Activated naive CD8-positive, alpha-beta T cell (primary cell): Measurements from ENCODE around the gene DMD.

Experiments
- H3K27ac Mint-ChIP-seq: one replicate; pipeline ENCODE4 v1.8.0; 2021; ENCODE audit warnings: mixed read lengths
- H3K27me3 Mint-ChIP-seq: one replicate; pipeline ENCODE4 v1.8.0; 2021; ENCODE audit warnings: mixed read lengths
- H3K36me3 Mint-ChIP-seq: one replicate; pipeline ENCODE4 v1.8.0; 2021; ENCODE audit warnings: mixed read lengths
- H3K4me1 Mint-ChIP-seq: one replicate; pipeline ENCODE4 v1.8.0; 2021; ENCODE audit warnings: low read depth, mixed read lengths
- H3K4me3 Mint-ChIP-seq: one replicate; pipeline ENCODE4 v1.8.0; 2021; ENCODE audit warnings: mild to moderate bottlenecking, mixed read lengths
- H3K9me3 Mint-ChIP-seq: one replicate; pipeline ENCODE4 v1.8.0; 2021; ENCODE audit warnings: low read depth, mixed read lengths

The DMD gene

GRCh38 chrX:31320740-31321139 is 1890.6 kb downstream of the DMD start:
- Mint-ChIP-seq H3K27me3 (no peaks in the 10 kb centered on the region), H3K27ac (no peak overlapping the region), H3K4me1 (no peaks in the 10 kb centered on the region), H3K9me3 (no peaks in the 10 kb centered on the region), H3K4me3 (no peak overlapping the region), H3K36me3 (no peaks in the 10 kb centered on the region)

DNA sequence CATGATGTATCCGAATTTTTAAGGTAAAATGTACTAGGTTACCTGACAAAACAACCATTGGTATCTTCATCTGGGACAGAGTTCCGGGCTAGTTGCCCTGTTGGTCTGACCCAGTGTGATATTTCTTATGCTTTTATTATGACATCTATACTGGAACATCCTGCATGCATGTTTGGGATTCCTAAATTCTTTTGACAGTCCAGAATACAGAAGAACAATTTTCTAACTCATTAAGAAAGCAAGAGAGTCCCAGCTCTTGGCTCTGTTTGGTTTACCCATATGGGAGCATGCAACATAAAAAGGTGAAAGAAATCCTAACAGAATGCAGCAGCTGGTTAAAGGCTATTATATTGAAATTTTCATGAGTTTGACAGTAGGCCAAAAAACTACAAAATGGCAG is 1891.8 kb downstream of the DMD start:
- no peaks in the 10 kb centered on the region for H3K36me3 Mint-ChIP-seq
- H3K27me3 Mint-ChIP-seq = no peaks in the 10 kb centered on the region
- H3K27ac Mint-ChIP-seq = no peak overlapping the region
- H3K4me3 Mint-ChIP-seq = no peak overlapping the region
- no peaks in the 10 kb centered on the region for H3K9me3 Mint-ChIP-seq
- no peaks in the 10 kb centered on the region for H3K4me1 Mint-ChIP-seq

- Mint-ChIP-seq H3K9me3 (no peaks in the 10 kb centered on the region), H3K27me3 (no peaks in the 10 kb centered on the region), H3K36me3 (no peaks in the 10 kb centered on the region), H3K27ac (no peak overlapping the region), H3K4me3 (no peak overlapping the region), H3K4me1 (no peaks in the 10 kb centered on the region)
Measured at GRCh38 chrX:31318866-31319265, 1892.5 kb downstream of the DMD start.

- Mint-ChIP-seq H3K27me3 (no peaks in the 10 kb centered on the region), H3K36me3 (no peaks in the 10 kb centered on the region), H3K27ac (no peak overlapping the region), H3K4me1 (no peaks in the 10 kb centered on the region), H3K9me3 (no peaks in the 10 kb centered on the region), H3K4me3 (no peak overlapping the region)
Measured at GRCh38 chrX:31316340-31316991, 1894.9 kb downstream of the DMD start.

GRCh38 chrX:31314921-31315320 is 1896.4 kb downstream of the DMD start:
- Mint-ChIP-seq H3K4me3 (no peak overlapping the region), H3K4me1 (no peaks in the 10 kb centered on the region), H3K27ac (no peak overlapping the region), H3K27me3 (no peaks in the 10 kb centered on the region), H3K36me3 (no peaks in the 10 kb centered on the region), H3K9me3 (no peaks in the 10 kb centered on the region)

DNA sequence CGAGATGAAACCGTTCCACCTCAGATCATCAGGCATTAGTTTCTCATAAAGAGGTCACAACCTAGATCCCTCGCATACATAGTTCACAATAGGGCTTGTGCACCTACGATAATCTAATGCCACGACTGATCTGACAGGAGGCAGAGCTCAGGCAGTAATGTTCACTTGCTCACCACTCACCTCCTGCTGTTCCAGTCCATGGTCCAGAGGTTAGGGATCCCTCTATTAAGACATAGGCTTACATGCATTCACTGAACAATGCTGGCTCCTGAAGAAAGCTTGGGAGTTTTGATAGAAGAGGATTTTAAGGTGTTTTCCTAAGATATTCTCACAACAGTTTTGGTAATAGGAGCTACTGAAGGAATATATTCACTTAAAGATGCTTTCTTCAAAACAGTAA is 1903.4 kb downstream of the DMD start:
- Mint-ChIP-seq H3K36me3 (no peaks in the 10 kb centered on the region), H3K4me1 (no peaks in the 10 kb centered on the region), H3K4me3 (no peak overlapping the region), H3K27ac (no peak overlapping the region), H3K9me3 (peaks cover 4% of the 10 kb centered on the region), H3K27me3 (no peaks in the 10 kb centered on the region)

DNA sequence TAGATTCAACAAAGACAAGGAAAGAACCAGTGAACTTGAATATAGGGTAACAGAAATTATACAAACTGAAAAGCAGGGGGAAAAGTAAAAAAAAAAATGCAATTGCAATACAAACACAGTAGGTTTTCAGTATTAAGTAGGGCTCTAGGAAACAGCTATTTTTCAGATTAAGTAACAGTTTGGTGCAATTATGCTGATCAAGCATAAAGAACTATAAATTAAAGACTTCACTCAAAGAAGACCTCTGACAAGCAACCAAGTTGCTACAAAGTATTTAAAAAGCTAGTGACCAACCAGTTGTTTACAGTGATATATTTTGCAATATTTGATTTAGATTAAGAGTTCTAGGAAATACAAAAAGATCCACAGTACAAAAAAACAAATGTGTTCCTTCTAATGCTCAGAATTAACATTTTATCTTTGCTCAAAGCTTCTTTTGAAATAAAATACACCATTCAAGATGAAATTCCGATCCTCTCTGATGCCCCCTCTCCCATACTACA is 1908.7 kb downstream of the DMD start:
- H3K9me3 Mint-ChIP-seq = peaks cover 4% of the 10 kb centered on the region
- no peaks in the 10 kb centered on the region for H3K4me1 Mint-ChIP-seq
- H3K27me3 Mint-ChIP-seq = no peaks in the 10 kb centered on the region

GRCh38 chrX:31301941-31302340 is 1909.4 kb downstream of the DMD start:
- H3K27ac Mint-ChIP-seq = no peak overlapping the region
- no peaks in the 10 kb centered on the region for H3K4me1 Mint-ChIP-seq

More for the DNA sequence above, 1908.7 kb downstream of the DMD start:
- H3K36me3 Mint-ChIP-seq = no peaks in the 10 kb centered on the region
- H3K27ac Mint-ChIP-seq = no peak overlapping the region
- H3K4me3 Mint-ChIP-seq = no peak overlapping the region

DNA sequence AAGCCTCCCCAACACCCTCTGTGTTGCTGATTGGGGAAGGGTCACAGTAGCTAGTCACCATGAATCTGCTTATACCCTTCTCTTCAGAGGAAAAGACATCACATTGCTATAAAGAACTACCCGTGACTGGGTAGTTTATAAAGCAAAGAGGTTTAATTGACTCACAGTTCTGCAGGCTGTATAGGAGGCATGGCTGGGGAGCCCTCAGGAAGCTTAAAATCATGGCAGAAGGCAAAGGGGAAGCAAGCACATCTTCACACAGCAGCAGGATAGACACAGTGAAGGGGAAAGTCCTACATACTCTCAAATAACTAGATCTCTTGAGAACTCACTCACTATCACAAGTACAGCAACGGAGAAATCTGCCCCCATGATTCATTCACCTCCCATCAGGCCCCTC is 1910.1 kb downstream of the DMD start:
- peaks cover 4% of the 10 kb centered on the region for H3K9me3 Mint-ChIP-seq
- H3K36me3 Mint-ChIP-seq = no peaks in the 10 kb centered on the region

More at GRCh38 chrX:31301941-31302340, 1909.4 kb downstream of the DMD start:
- Mint-ChIP-seq H3K9me3 (peaks cover 4% of the 10 kb centered on the region), H3K27me3 (peaks cover 1% of the 10 kb centered on the region), H3K36me3 (no peaks in the 10 kb centered on the region), H3K4me3 (no peak overlapping the region)

DNA sequence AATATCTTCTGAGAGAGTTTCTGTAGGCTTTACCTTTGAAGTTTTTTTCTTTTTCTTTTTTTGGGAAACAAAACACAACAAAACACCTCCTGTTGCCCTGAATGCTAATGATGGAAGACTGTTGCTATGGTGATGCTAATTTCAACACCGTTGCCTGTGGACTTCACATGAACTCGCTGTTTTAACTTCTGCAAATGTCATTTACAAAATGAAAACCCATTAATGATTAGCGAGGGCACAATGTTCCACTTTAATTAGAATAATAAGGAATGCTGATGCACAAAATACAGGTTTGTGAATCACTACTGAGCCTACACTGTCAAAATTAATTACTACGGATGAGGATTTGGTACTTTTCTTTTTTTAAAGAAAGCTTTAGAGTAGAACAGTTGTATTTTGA is 1912.4 kb downstream of the DMD start:
- Mint-ChIP-seq H3K9me3 (peaks cover 4% of the 10 kb centered on the region), H3K4me1 (no peaks in the 10 kb centered on the region), H3K27me3 (peaks cover 1% of the 10 kb centered on the region), H3K27ac (no peak overlapping the region), H3K4me3 (no peak overlapping the region), H3K36me3 (no peaks in the 10 kb centered on the region)

More for the DNA sequence above, 1910.1 kb downstream of the DMD start:
- H3K4me3 Mint-ChIP-seq = no peak overlapping the region
- no peak overlapping the region for H3K27ac Mint-ChIP-seq
- no peaks in the 10 kb centered on the region for H3K4me1 Mint-ChIP-seq
- peaks cover 1% of the 10 kb centered on the region for H3K27me3 Mint-ChIP-seq

DNA sequence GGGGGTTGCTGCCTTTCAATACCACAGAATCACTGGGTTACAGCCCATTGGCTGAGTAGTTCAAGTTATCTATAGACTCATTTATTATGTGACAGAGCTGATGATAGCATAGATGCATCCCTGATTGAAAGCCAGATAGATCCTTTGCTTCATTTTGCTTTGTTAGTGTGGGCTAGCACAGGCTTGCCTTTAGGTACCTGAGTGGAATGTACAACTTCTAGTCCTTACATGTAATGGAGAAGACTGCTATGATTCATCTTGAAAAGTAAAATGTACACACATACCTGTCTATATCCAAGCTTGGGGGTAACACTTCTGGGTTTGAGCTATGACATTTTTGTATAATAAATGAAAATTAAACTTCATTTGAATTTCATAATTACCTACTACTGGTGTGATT is 1913.5 kb downstream of the DMD start:
- peaks cover 1% of the 10 kb centered on the region for H3K27me3 Mint-ChIP-seq
- no peak overlapping the region for H3K27ac Mint-ChIP-seq
- no peak overlapping the region for H3K4me3 Mint-ChIP-seq
- H3K36me3 Mint-ChIP-seq = no peaks in the 10 kb centered on the region
- no peaks in the 10 kb centered on the region for H3K4me1 Mint-ChIP-seq
- no peaks in the 10 kb centered on the region for H3K9me3 Mint-ChIP-seq

DNA sequence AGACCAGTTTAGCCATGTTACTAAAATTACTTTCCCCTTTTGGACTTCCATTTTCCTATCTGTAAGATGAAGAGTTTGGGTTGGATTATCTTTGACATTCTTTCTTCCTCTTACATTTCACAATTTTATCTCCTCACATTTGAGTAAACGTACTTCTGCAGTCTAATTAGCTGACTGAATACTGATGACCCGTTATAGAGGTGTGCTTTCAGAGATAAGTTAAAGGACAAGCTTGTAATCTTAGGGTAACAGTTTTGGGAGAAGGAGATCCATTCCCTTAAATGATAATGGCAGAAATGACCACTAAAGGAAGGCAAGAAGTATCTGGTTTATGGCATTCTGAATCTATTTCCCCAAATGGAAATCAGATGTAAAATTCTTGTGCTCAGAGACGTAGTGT is 1916.9 kb downstream of the DMD start:
- Mint-ChIP-seq H3K9me3 (no peaks in the 10 kb centered on the region), H3K27ac (no peak overlapping the region), H3K4me1 (no peaks in the 10 kb centered on the region), H3K27me3 (peaks cover 1% of the 10 kb centered on the region), H3K36me3 (no peaks in the 10 kb centered on the region), H3K4me3 (no peak overlapping the region)

- Mint-ChIP-seq H3K4me1 (no peaks in the 10 kb centered on the region), H3K36me3 (no peaks in the 10 kb centered on the region), H3K27me3 (peaks cover 1% of the 10 kb centered on the region), H3K4me3 (no peak overlapping the region), H3K27ac (no peak overlapping the region), H3K9me3 (no peaks in the 10 kb centered on the region)
Measured at GRCh38 chrX:31293409-31293808, 1917.9 kb downstream of the DMD start.

GRCh38 chrX:31291131-31291530 is 1920.2 kb downstream of the DMD start:
- H3K4me1 Mint-ChIP-seq = no peaks in the 10 kb centered on the region
- H3K9me3 Mint-ChIP-seq = no peaks in the 10 kb centered on the region
- H3K36me3 Mint-ChIP-seq = no peaks in the 10 kb centered on the region
- no peaks in the 10 kb centered on the region for H3K27me3 Mint-ChIP-seq
- no peak overlapping the region for H3K27ac Mint-ChIP-seq
- H3K4me3 Mint-ChIP-seq = no peak overlapping the region

DNA sequence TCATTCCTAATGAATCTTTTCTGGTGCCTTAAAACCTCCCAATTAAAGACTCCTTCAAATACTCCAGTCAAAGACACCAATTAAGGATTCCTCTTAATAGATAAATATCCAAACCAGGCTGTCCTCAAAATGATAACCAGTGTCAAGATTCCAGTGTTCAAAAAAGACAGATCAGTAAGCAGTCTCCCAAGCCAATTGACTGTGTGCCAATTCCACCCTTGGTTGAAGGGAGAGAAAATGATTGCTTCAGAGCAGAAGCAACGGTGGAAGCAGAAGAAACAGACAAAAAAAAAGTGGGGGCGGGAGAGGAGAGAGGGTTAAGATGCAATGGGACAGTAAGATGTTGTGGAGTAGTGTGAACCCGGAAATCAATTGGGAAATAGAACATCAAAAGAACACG is 1923.5 kb downstream of the DMD start:
- Mint-ChIP-seq H3K4me3 (no peak overlapping the region), H3K4me1 (no peaks in the 10 kb centered on the region), H3K27me3 (no peaks in the 10 kb centered on the region), H3K9me3 (no peaks in the 10 kb centered on the region), H3K36me3 (no peaks in the 10 kb centered on the region), H3K27ac (no peak overlapping the region)

- H3K27ac Mint-ChIP-seq = no peak overlapping the region
- no peaks in the 10 kb centered on the region for H3K27me3 Mint-ChIP-seq
- no peak overlapping the region for H3K4me3 Mint-ChIP-seq
- H3K4me1 Mint-ChIP-seq = no peaks in the 10 kb centered on the region
- H3K9me3 Mint-ChIP-seq = no peaks in the 10 kb centered on the region
- H3K36me3 Mint-ChIP-seq = no peaks in the 10 kb centered on the region
Measured at GRCh38 chrX:31280580-31280979, 1930.8 kb downstream of the DMD start.
